C4-2B (cell line): Measurements from ENCODE around the gene GALNTL6.

ENCODE experiments used
- ZFX ChIP-seq: fragments of 450-650 bp; IDR thresholded peaks from 2 replicates; pipeline ENCODE4 v1.6.1; 2017
- TF ChIP-seq, protein P1 (sequence below): fragments of 450-650 bp; conservative IDR thresholded peaks from 2 replicates; pipeline ENCODE4 v1.5.1; 2017; ENCODE audit warnings: mild to moderate bottlenecking

DNA sequence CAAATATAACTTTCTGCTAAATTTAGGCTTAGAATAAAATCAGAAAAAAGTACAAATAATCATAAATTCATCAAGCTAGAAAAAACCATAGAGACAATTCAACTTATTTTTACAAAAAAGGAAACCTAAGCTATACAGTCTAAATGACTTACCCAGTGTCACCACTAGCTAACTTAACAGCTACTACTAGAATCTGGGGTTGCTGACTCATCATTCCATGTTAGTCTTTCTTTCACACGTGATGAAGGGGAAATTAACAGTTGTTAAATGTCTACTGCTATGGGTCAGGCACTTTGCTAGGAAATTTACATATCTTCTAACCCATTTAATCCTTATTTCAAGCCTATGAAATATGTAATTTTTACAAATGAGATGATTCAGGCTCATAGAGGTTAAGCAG, 1006.1 kb downstream of the GALNTL6 start:
- TF ChIP-seq, protein P1, sequence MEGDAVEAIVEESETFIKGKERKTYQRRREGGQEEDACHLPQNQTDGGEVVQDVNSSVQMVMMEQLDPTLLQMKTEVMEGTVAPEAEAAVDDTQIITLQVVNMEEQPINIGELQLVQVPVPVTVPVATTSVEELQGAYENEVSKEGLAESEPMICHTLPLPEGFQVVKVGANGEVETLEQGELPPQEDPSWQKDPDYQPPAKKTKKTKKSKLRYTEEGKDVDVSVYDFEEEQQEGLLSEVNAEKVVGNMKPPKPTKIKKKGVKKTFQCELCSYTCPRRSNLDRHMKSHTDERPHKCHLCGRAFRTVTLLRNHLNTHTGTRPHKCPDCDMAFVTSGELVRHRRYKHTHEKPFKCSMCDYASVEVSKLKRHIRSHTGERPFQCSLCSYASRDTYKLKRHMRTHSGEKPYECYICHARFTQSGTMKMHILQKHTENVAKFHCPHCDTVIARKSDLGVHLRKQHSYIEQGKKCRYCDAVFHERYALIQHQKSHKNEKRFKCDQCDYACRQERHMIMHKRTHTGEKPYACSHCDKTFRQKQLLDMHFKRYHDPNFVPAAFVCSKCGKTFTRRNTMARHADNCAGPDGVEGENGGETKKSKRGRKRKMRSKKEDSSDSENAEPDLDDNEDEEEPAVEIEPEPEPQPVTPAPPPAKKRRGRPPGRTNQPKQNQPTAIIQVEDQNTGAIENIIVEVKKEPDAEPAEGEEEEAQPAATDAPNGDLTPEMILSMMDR = no peak
- TF ChIP-seq ZFX = no peak
